K562 (cell line): ENCODE results near the gene ACADM. TPM values are rescaled to one million over a fixed set of nuclear protein-coding genes. Genes with fewer than 3 reads are reported as not detected.

Experiments used
- ARHGAP35 ChIP-seq: fragments of 450-650 bp; IDR thresholded peaks from 2 replicates; pipeline ENCODE4 v1.6.1; 2018; ENCODE audit not compliant: partially characterized antibody
- BRF1 ChIP-seq: IDR thresholded peaks from 3 replicates; pipeline ENCODE4 v1.6.1; 2011; ENCODE audit warnings: borderline replicate concordance, mild to moderate bottlenecking; ENCODE audit not compliant: insufficient read length; ENCODE audit errors: extremely low read depth
- HNRNPL ChIP-seq: fragments of 200-400 bp; formaldehyde crosslinking; IDR thresholded peaks from 2 replicates; pipeline ENCODE4 v1.6.1; 2017; ENCODE audit warnings: low read depth, mild to moderate bottlenecking, low read length
- JUND ChIP-seq, 2 experiments: IDR thresholded peaks; 2 replicates in 1 of 2; 3 replicates in 1 of 2; pipeline ENCODE4 v1.6.1; 2011; ENCODE audit warnings: borderline replicate concordance in 2 of 2, low read depth in 2 of 2, low read length in 2 of 2, improper control_type of control experiment in 1 of 2, missing biosample characterization in 1 of 2, missing genetic modification characterization in 1 of 2, missing genetic modification reagents in 1 of 2
- L3MBTL2 ChIP-seq: fragments of 450-650 bp; IDR thresholded peaks from 2 replicates; pipeline ENCODE4 v1.6.1; 2016; ENCODE audit warnings: mild to moderate bottlenecking, moderate library complexity
- MCM2 ChIP-seq: fragments of 450-650 bp; IDR thresholded peaks from 2 replicates; pipeline ENCODE4 v1.6.1; 2017; ENCODE audit warnings: low read depth, mild to moderate bottlenecking
- PHB2 ChIP-seq: fragments of 450-650 bp; IDR thresholded peaks from 2 replicates; pipeline ENCODE4 v1.6.1; 2017; ENCODE audit warnings: low read depth
- SIX5 ChIP-seq, 2 experiments: IDR thresholded peaks; 2 replicates each; pipeline ENCODE4 v1.6.1; 2011; ENCODE audit warnings: low read length in 2 of 2, borderline replicate concordance in 1 of 2, low read depth in 1 of 2, mild to moderate bottlenecking in 1 of 2, moderate library complexity in 1 of 2; ENCODE audit not compliant: insufficient read depth in 1 of 2
- SMARCB1 ChIP-seq: IDR thresholded peaks from 2 replicates; pipeline ENCODE4 v1.6.1; 2011; ENCODE audit warnings: improper control_type of control experiment, low read depth; ENCODE audit not compliant: insufficient read length
- TRIM24 ChIP-seq, 2 experiments: fragments of 450-650 bp; IDR thresholded peaks; 2 replicates each; pipeline ENCODE4 v1.6.1; 2016
- ZFPM2 ChIP-seq: fragments of 250-450 bp; sonication (Bioruptor Pico); IDR thresholded peaks from 2 replicates; pipeline ENCODE4 v1.5.1; 2022; ENCODE audit warnings: mild to moderate bottlenecking
- ZKSCAN1 ChIP-seq: fragments of 150-350 bp; IDR thresholded peaks from 2 replicates; pipeline ENCODE4 v1.6.1; 2016; ENCODE audit warnings: low read depth, low read length
- ZNF174 ChIP-seq: fragments of 250-450 bp; sonication (Bioruptor Pico); IDR thresholded peaks from 2 replicates; pipeline ENCODE4 v1.4.0; 2020; ENCODE audit warnings: mild to moderate bottlenecking
- ZNF282 ChIP-seq: sonication (generic); formaldehyde crosslinking; IDR thresholded peaks from 2 replicates; pipeline ENCODE4 v1.8.1; 2023; ENCODE audit warnings: missing genetic modification reagents
- polyA plus RNA-seq, 8 experiments: library from polyadenylated mRNA; depleted of rRNA in 4 of 8; stranded (reverse) in 5 of 8; unstranded in 3 of 8; fragments of >200 nt; fragmentation: Nextera tagmentation in 2 of 8; fragmentation: Illumina TruSeq in 1 of 8; extraction: Ambion mirVana in 2 of 8; extraction: Trizol in 1 of 8; gene quantifications; 2 replicates each; pipeline versions ENCODE4 v1.2.1 to v1.2.3, GENCODE V29; 2011 to 2014; ENCODE audit warnings: inconsistent platforms in 1 of 8, missing spikeins in 1 of 8
- total RNA-seq, 7 experiments: library from RNA; depleted of rRNA in 6 of 7; stranded (reverse); fragments of >200 nt in 6 of 7; fragmentation: Illumina TruSeq in 2 of 7; extraction: Trizol in 2 of 7; gene quantifications; 2 replicates each; pipeline versions ENCODE4 v1.2.1 to v1.2.3, GENCODE V29; 2011 to 2021; ENCODE audit warnings: low replicate concordance in 1 of 7
- TF ChIP-seq, protein P1 (sequence below): fragments of 450-650 bp; IDR thresholded peaks from 2 replicates; pipeline ENCODE4 v1.6.1; 2016; ENCODE audit warnings: low read depth
- TF ChIP-seq, protein P2 (sequence below): fragments of 250-450 bp; sonication (Bioruptor Pico); IDR thresholded peaks from 2 replicates; pipeline ENCODE4 v1.5.1; 2021; ENCODE audit warnings: mild to moderate bottlenecking
- TF ChIP-seq, protein P3 (sequence below): fragments of 450-650 bp; formaldehyde crosslinking; IDR thresholded peaks from 2 replicates; pipeline ENCODE4 v1.4.0; 2020; ENCODE audit warnings: mild to moderate bottlenecking, moderate library complexity

ACADM gene
- total and polyA plus RNA-seq, 9 of the 15 experiments (the other 6 are each of a cell fraction or from before 2014, with no cell fraction given) = 82.5 to 156 (median 123) TPM

DNA sequence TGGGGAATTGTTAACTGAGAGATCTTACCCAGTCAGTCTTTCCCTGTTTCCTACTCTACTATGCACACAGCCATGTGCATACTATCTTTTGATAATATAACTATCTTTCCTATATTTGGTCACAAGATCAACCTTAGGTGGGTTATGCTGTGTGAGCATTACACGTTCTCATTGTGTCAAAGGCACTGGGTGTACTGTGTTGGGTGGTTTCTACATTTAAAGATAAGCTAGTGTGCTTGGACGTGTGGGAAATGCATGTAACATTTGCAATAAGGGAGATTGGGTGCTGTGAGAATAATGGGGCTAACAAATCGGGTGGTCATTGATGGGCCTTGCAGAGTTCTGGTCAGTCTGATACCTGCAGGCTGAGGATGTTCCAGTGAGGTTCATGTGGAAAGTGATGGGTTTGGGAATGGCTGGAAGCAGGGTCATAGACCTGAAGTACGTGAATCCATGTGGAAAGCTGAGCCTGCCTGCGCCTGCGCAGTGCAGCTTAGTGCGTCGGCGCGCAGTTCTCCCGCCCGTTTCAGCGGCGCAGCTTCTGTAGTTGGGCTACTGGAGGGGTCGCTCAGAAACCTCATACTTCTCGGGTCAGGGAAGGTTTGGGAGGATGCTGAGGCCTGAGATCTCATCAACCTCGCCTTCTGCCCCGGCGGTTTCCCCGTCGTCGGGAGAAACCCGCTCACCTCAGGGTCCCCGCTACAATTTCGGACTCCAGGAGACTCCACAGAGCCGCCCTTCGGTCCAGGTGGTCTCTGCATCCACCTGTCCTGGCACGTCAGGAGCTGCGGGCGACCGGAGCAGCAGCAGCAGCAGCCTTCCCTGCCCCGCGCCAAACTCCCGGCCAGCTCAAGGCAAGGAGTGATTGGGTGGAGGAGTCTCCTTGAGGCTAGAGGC lies 72.1 kb downstream of the ACADM start, which contains the start of gene MSH4 (continued):
- TF ChIP-seq JUND (IDR thresholded peaks at IDR 0.05; ENCODE audit: borderline replicate concordance, low read depth, low read length) (no peak), JUND (tag; IDR thresholded peaks at IDR 0.05; ENCODE audit: borderline replicate concordance, low read depth, low read length) (peak; percentile 9; the same call in 1 of the 3 replicates), L3MBTL2 (peak; percentile 88), HNRNPL (no peak), ZFPM2 (CRISPR knock-in tag) (no peak), BRF1 (no peak), ZNF282 (CRISPR knock-in tag) (no peak), TRIM24 (IDR thresholded peaks at IDR 0.05) (no peak), ZNF174 (CRISPR knock-in tag) (no peak), ZKSCAN1 (no peak), PHB2 (no peak), MCM2 (no peak), ARHGAP35 (peak; percentile 65), SMARCB1 (no peak), SIX5 (IDR thresholded peaks at IDR 0.05; ENCODE audit: borderline replicate concordance in 1 of 2, insufficient read depth in 1 of 2, low read depth in 1 of 2, low read length in 2 of 2) (no peak)
- TF ChIP-seq, protein P1, sequence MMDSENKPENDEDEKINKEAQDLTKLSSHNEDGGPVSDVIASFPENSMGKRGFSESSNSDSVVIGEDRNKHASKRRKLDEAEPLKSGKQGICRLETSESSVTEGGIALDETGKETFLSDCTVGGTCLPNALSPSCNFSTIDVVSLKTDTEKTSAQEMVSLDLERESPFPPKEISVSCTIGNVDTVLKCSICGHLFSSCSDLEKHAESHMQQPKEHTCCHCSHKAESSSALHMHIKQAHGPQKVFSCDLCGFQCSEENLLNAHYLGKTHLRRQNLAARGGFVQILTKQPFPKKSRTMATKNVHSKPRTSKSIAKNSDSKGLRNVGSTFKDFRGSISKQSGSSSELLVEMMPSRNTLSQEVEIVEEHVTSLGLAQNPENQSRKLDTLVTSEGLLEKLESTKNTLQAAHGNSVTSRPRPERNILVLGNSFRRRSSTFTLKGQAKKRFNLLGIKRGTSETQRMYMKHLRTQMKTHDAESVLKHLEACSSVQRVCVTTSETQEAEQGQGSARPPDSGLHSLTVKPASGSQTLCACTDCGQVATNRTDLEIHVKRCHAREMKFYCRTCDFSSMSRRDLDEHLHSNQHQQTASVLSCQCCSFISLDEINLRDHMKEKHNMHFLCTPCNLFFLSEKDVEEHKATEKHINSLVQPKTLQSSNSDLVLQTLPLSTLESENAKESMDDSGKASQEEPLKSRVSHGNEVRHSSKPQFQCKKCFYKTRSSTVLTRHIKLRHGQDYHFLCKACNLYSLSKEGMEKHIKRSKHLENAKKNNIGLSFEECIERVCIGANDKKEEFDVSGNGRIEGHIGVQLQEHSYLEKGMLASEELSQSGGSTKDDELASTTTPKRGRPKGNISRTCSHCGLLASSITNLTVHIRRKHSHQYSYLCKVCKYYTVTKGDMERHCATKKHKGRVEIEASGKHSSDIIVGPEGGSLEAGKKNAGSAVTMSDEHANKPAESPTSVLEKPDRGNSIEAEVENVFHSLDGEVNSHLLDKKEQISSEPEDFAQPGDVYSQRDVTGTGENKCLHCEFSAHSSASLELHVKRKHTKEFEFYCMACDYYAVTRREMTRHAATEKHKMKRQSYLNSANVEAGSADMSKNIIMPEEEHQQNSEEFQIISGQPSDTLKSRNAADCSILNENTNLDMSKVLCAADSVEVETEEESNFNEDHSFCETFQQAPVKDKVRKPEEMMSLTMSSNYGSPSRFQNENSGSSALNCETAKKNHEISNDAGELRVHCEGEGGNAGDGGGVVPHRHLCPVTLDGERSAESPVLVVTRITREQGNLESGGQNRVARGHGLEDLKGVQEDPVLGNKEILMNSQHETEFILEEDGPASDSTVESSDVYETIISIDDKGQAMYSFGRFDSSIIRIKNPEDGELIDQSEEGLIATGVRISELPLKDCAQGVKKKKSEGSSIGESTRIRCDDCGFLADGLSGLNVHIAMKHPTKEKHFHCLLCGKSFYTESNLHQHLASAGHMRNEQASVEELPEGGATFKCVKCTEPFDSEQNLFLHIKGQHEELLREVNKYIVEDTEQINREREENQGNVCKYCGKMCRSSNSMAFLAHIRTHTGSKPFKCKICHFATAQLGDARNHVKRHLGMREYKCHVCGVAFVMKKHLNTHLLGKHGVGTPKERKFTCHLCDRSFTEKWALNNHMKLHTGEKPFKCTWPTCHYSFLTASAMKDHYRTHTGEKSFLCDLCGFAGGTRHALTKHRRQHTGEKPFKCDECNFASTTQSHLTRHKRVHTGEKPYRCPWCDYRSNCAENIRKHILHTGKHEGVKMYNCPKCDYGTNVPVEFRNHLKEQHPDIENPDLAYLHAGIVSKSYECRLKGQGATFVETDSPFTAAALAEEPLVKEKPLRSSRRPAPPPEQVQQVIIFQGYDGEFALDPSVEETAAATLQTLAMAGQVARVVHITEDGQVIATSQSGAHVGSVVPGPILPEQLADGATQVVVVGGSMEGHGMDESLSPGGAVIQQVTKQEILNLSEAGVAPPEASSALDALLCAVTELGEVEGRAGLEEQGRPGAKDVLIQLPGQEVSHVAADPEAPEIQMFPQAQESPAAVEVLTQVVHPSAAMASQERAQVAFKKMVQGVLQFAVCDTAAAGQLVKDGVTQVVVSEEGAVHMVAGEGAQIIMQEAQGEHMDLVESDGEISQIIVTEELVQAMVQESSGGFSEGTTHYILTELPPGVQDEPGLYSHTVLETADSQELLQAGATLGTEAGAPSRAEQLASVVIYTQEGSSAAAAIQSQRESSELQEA = no peak
- TF ChIP-seq, protein P2, sequence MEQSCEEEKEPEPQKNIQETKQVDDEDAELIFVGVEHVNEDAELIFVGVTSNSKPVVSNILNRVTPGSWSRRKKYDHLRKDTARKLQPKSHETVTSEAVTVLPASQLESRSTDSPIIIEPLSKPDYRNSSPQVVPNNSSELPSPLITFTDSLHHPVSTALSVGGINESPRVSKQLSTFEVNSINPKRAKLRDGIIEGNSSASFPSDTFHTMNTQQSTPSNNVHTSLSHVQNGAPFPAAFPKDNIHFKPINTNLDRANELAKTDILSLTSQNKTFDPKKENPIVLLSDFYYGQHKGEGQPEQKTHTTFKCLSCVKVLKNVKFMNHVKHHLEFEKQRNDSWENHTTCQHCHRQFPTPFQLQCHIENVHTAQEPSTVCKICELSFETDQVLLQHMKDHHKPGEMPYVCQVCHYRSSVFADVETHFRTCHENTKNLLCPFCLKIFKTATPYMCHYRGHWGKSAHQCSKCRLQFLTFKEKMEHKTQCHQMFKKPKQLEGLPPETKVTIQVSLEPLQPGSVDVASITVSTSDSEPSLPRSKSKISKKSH (CRISPR knock-in tag) = peak; percentile 52; the same call in 1 of the 2 replicates
- TF ChIP-seq, protein P3, sequence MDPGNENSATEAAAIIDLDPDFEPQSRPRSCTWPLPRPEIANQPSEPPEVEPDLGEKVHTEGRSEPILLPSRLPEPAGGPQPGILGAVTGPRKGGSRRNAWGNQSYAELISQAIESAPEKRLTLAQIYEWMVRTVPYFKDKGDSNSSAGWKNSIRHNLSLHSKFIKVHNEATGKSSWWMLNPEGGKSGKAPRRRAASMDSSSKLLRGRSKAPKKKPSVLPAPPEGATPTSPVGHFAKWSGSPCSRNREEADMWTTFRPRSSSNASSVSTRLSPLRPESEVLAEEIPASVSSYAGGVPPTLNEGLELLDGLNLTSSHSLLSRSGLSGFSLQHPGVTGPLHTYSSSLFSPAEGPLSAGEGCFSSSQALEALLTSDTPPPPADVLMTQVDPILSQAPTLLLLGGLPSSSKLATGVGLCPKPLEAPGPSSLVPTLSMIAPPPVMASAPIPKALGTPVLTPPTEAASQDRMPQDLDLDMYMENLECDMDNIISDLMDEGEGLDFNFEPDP (CRISPR knock-in tag) = peak; percentile 39; the same call in 1 of the 2 replicates
